H9 (cell line): ENCODE data around the gene ATP2A1. TPM values are rescaled to one million over a fixed set of nuclear protein-coding genes. Genes with fewer than 3 reads are reported as not detected.
A peak's percentile ranks its signal among the peaks of the same experiment; 100 is the strongest.

Experiments used
- DNase-seq: peaks from one replicate; pipeline ENCODE4 v3.0.0-alpha.2; 2017
- H2AFZ ChIP-seq: one replicate; pipeline ENCODE4 v1.6.1; 2013; ENCODE audit warnings: mild to moderate bottlenecking, low read length, control low read depth, moderate library complexity
- H2AK5ac ChIP-seq: 2 replicates; pipeline ENCODE4 v1.6.1; 2013; ENCODE audit warnings: low read length, control low read depth, mixed read lengths; ENCODE audit not compliant: insufficient read length
- H2BK120ac ChIP-seq: one replicate; pipeline ENCODE4 v1.6.1; 2013; ENCODE audit warnings: low read depth, mild to moderate bottlenecking, low read length, control low read depth, inconsistent platforms; ENCODE audit not compliant: poor library complexity, severe bottlenecking
- H2BK12ac ChIP-seq: 2 replicates; pipeline ENCODE4 v1.6.1; 2013; ENCODE audit warnings: low read length, control low read depth, mixed read lengths, low read depth; ENCODE audit not compliant: insufficient read length
- H2BK15ac ChIP-seq: 2 replicates; pipeline ENCODE4 v1.6.1; 2013; ENCODE audit warnings: low read depth, low read length, control low read depth
- H2BK20ac ChIP-seq: one replicate; pipeline ENCODE4 v1.6.1; 2013; ENCODE audit warnings: low read depth, mild to moderate bottlenecking, low read length, control low read depth, inconsistent platforms; ENCODE audit not compliant: poor library complexity, severe bottlenecking
- H2BK5ac ChIP-seq: 2 replicates; pipeline ENCODE4 v1.6.1; 2013; ENCODE audit warnings: low read length, control low read depth, mixed read lengths; ENCODE audit not compliant: insufficient read length
- H3K14ac ChIP-seq: 2 replicates; pipeline ENCODE4 v1.6.1; 2013; ENCODE audit warnings: low read length, control low read depth; ENCODE audit not compliant: insufficient read depth
- H3K18ac ChIP-seq: 2 replicates; pipeline ENCODE4 v1.6.1; 2013; ENCODE audit warnings: low read depth, mild to moderate bottlenecking, mixed read lengths, low read length, control low read depth; ENCODE audit not compliant: insufficient read length
- H3K23ac ChIP-seq: 2 replicates; pipeline ENCODE4 v1.6.1; 2013; ENCODE audit warnings: low read length, control low read depth, mixed read lengths, low read depth; ENCODE audit not compliant: insufficient read length
- H3K23me2 ChIP-seq: 2 replicates; pipeline ENCODE4 v1.6.1; 2013; ENCODE audit warnings: low read depth, mild to moderate bottlenecking, mixed read lengths, low read length, control low read depth; ENCODE audit not compliant: insufficient read length, poor library complexity, severe bottlenecking
- H3K27ac ChIP-seq: 2 replicates; pipeline ENCODE4 v1.5.1; 2013; ENCODE audit warnings: low read length, control low read depth, mixed read lengths, low read depth; ENCODE audit not compliant: insufficient read length
- H3K27me3 ChIP-seq: 2 replicates; pipeline ENCODE4 v1.6.1; 2013; ENCODE audit warnings: low read length, control low read depth, inconsistent platforms; ENCODE audit not compliant: insufficient read depth
- H3K4ac ChIP-seq: 2 replicates; pipeline ENCODE4 v1.6.1; 2013; ENCODE audit warnings: low read depth, mild to moderate bottlenecking, control low read depth, inconsistent platforms, low read length, moderate library complexity
- H3K4me1 ChIP-seq: 2 replicates; pipeline ENCODE4 v1.6.1; 2013; ENCODE audit warnings: low read length, control low read depth, inconsistent platforms; ENCODE audit not compliant: insufficient read depth
- H3K4me2 ChIP-seq: 2 replicates; pipeline ENCODE4 v1.6.1; 2013; ENCODE audit warnings: low read length, control low read depth, mixed read lengths; ENCODE audit not compliant: insufficient read length, insufficient read depth
- H3K56ac ChIP-seq: 2 replicates; pipeline ENCODE4 v1.6.1; 2013; ENCODE audit warnings: low read depth, mild to moderate bottlenecking, mixed read lengths, low read length, control low read depth; ENCODE audit not compliant: insufficient read length
- H3K79me1 ChIP-seq: 2 replicates; pipeline ENCODE4 v1.6.1; 2013; ENCODE audit warnings: low read depth, mild to moderate bottlenecking, moderate library complexity, low read length, control low read depth, inconsistent platforms; ENCODE audit not compliant: insufficient read depth, poor library complexity, severe bottlenecking
- H3K79me2 ChIP-seq: 2 replicates; pipeline ENCODE4 v1.6.1; 2013; ENCODE audit warnings: low read length, control low read depth, inconsistent platforms; ENCODE audit not compliant: insufficient read depth
- H3K9ac ChIP-seq: 2 replicates; pipeline ENCODE4 v1.6.1; 2013; ENCODE audit warnings: low read length, control low read depth, mixed read lengths; ENCODE audit not compliant: insufficient read length; ENCODE audit errors: extremely low read depth
- H3K9me3 ChIP-seq: one replicate; pipeline ENCODE4 v1.6.1; 2013; ENCODE audit warnings: low read depth, low read length, inconsistent platforms; ENCODE audit not compliant: control insufficient read depth
- H3T11ph ChIP-seq: one replicate; pipeline ENCODE4 v1.6.1; 2013; ENCODE audit warnings: mild to moderate bottlenecking, low read length, control low read depth, inconsistent platforms
- H4K20me1 ChIP-seq: one replicate; pipeline ENCODE4 v1.6.1; 2013; ENCODE audit not compliant: control insufficient read depth, insufficient read length, insufficient read depth
- H4K5ac ChIP-seq: 2 replicates; pipeline ENCODE4 v1.6.1; 2013; ENCODE audit warnings: low read depth, mild to moderate bottlenecking, mixed read lengths, low read length, control low read depth; ENCODE audit not compliant: insufficient read length
- H4K8ac ChIP-seq: replicated peaks from 2 replicates; pipeline ENCODE4 v1.6.1; 2013; ENCODE audit warnings: low read length, control low read depth, mixed read lengths, low read depth; ENCODE audit not compliant: insufficient read length
- H4K91ac ChIP-seq: 2 replicates; pipeline ENCODE4 v1.6.1; 2013; ENCODE audit warnings: low read depth, mild to moderate bottlenecking, moderate library complexity, mixed read lengths, low read length, control low read depth; ENCODE audit not compliant: insufficient read length
- H3K27ac Mint-ChIP-seq, 3 experiments: 2 replicates in 2 of 3; 3 replicates in 1 of 3; pipeline ENCODE4 v1.8.0; 2020 to 2021; ENCODE audit warnings: mixed read lengths in 3 of 3, mild to moderate bottlenecking in 1 of 3, moderate library complexity in 1 of 3
- H3K27me3 Mint-ChIP-seq: 2 replicates; pipeline ENCODE4 v1.8.0; 2021; ENCODE audit warnings: low read depth, mild to moderate bottlenecking, moderate library complexity, mixed read lengths
- H3K36me3 Mint-ChIP-seq, 3 experiments: 2 replicates in 2 of 3; 3 replicates in 1 of 3; pipeline ENCODE4 v1.8.0; 2020 to 2021; ENCODE audit warnings: low read depth in 3 of 3, mixed read lengths in 3 of 3; ENCODE audit not compliant: insufficient read depth in 1 of 3
- H3K4me1 Mint-ChIP-seq, 2 experiments: 2 replicates each; pipeline ENCODE4 v1.8.0; 2020; ENCODE audit warnings: mixed read lengths in 2 of 2
- H3K4me3 Mint-ChIP-seq, 2 experiments: 2 replicates in 1 of 2; 3 replicates in 1 of 2; pipeline ENCODE4 v1.8.0; 2020 to 2021; ENCODE audit warnings: mild to moderate bottlenecking in 2 of 2, mixed read lengths in 2 of 2, moderate library complexity in 1 of 2
- H3K9me3 Mint-ChIP-seq, 2 experiments: 2 replicates in 1 of 2; 3 replicates in 1 of 2; pipeline ENCODE4 v1.8.0; 2020; ENCODE audit warnings: mild to moderate bottlenecking in 2 of 2, mixed read lengths in 2 of 2, moderate library complexity in 1 of 2
- CTCF ChIP-seq: fragments of 200-600 bp; sonication (generic); conservative IDR thresholded peaks from 3 replicates; pipeline ENCODE4 v1.8.0; 2021; ENCODE audit warnings: antibody characterized with exemption, mild to moderate bottlenecking
- WGBS: extraction: QIAGEN DNeasy Blood & Tissue Kit; methylation state at CpG from one replicate; pipeline ENCODE4 v1.1.7; 2013; ENCODE audit warnings: missing lambda C conversion rate, low lambda C conversion rate, mixed read lengths; ENCODE audit not compliant: insufficient read length; ENCODE audit errors: extremely low coverage; 5-methylcytosine and 5-hydroxymethylcytosine counted together
- total RNA-seq: library from RNA; stranded (reverse); gene quantifications from 2 replicates; pipeline ENCODE4 v1.2.1, GENCODE V29; 2021

Gene ATP2A1
- total RNA-seq, 1 experiment from 2014 or later, result 4.6 TPM

GRCh38 chr16:28876019-28876659 lies 2.1 kb upstream of the ATP2A1 start:
- Mint-ChIP-seq H3K4me3 (no peak overlapping the region), H3K9me3 (no peaks in the 10 kb centered on the region; a peak in 2 of 5 replicates), H3K27me3 (peaks cover 10% of the 10 kb centered on the region), H3K36me3 (peaks cover 2 to 28% (median 20%) of the 10 kb centered on the region in 3 experiments; a peak in 6 of 7 replicates), H3K4me1 (peaks cover 26 to 48% of the 10 kb centered on the region in 2 experiments), H3K27ac (peak overlapping the region in 1 of 3 experiments; percentile 83; a peak in 1 of 7 replicates)
- H2BK20ac ChIP-seq, result no peak overlapping the region
- no CpG with 5 or more reads among the region's 17 CpGs for WGBS
- no peak overlapping the region for H2AFZ ChIP-seq
- H2AK5ac ChIP-seq, result no peak overlapping the region
- no peak overlapping the region for H2BK5ac ChIP-seq
- H4K5ac ChIP-seq, result no peak overlapping the region
- no peak overlapping the region for H4K8ac ChIP-seq
- DNase-seq, result no peak
- H3K79me2 ChIP-seq, result no peaks in the 10 kb centered on the region
- no peak overlapping the region for H3K14ac ChIP-seq
- TF ChIP-seq CTCF, result no peak
- H3K79me1 ChIP-seq, result no peaks in the 10 kb centered on the region
- peaks cover 1% of the 10 kb centered on the region; the same call in 1 of the 2 replicates for H3K4me1 ChIP-seq
- H2BK120ac ChIP-seq, result no peak overlapping the region
- H2BK12ac ChIP-seq, result no peak overlapping the region
- H4K91ac ChIP-seq, result no peak overlapping the region
- no peak overlapping the region for H3K4me2 ChIP-seq
- no peaks in the 10 kb centered on the region for H3K9me3 ChIP-seq
- H2BK15ac ChIP-seq, result no peak overlapping the region
- no peak overlapping the region for H3T11ph ChIP-seq
- no peak overlapping the region for H3K27ac ChIP-seq
- no peak overlapping the region for H3K56ac ChIP-seq
- peaks cover 11% of the 10 kb centered on the region for H3K23me2 ChIP-seq
- no peak overlapping the region for H3K9ac ChIP-seq
- peaks cover 5% of the 10 kb centered on the region for H4K20me1 ChIP-seq
- peaks cover 4% of the 10 kb centered on the region; the same call in 1 of the 2 replicates for H3K27me3 ChIP-seq
- no peak overlapping the region for H3K23ac ChIP-seq
- no peak overlapping the region for H3K18ac ChIP-seq
- no peak overlapping the region for H3K4ac ChIP-seq
